HFFc6 (cell line): ENCODE measurements around the gene GJA1. TPM values are rescaled to one million over a fixed set of nuclear protein-coding genes. Genes with fewer than 3 reads are reported as not detected.
"Not testable (repeated sequence)": the region's sequence is repeated elsewhere in the genome, so short reads cannot be mapped to it uniquely, and the experiment has no call there.

Source experiments
- DNase-seq: peaks from one replicate; pipeline ENCODE4 v3.0.0-alpha.2; 2018
- H3K27ac Mint-ChIP-seq: 2 replicates; pipeline ENCODE4 v1.8.0; 2020; ENCODE audit warnings: mild to moderate bottlenecking, mixed read lengths
- H3K27me3 Mint-ChIP-seq: 2 replicates; pipeline ENCODE4 v1.8.0; 2021; ENCODE audit warnings: mild to moderate bottlenecking, moderate library complexity, mixed read lengths; ENCODE audit not compliant: insufficient read depth
- H3K36me3 Mint-ChIP-seq: 2 replicates; pipeline ENCODE4 v1.8.0; 2021; ENCODE audit warnings: low read depth, mixed read lengths
- H3K4me1 Mint-ChIP-seq: 2 replicates; pipeline ENCODE4 v1.8.0; 2020; ENCODE audit warnings: low read depth, mixed read lengths
- H3K4me3 Mint-ChIP-seq: 2 replicates; pipeline ENCODE4 v1.8.0; 2020; ENCODE audit warnings: mild to moderate bottlenecking, moderate library complexity, mixed read lengths
- H3K9me3 Mint-ChIP-seq: 2 replicates; pipeline ENCODE4 v1.8.0; 2020; ENCODE audit warnings: mild to moderate bottlenecking, mixed read lengths
- total RNA-seq, 6 experiments: library from RNA; stranded (reverse); fragmentation: NEBNext Ultra II Directional; extraction: Animal tissue kit (Norgen Biotek cat#: 25700); gene quantifications; 2 replicates in 1 of 6; 3 replicates in 5 of 6; pipeline ENCODE4 v1.2.3, GENCODE V29; 2021
- TF ChIP-seq, protein P1 (sequence below): fragments of 200-600 bp; sonication (generic); IDR thresholded peaks from 2 replicates; pipeline ENCODE4 v1.5.0; 2021; ENCODE audit warnings: antibody characterized with exemption, mild to moderate bottlenecking

GJA1 gene
- total RNA-seq, 6 experiments from 2014 or later: 80.6 to 96.4 (median 87.7) TPM

DNA sequence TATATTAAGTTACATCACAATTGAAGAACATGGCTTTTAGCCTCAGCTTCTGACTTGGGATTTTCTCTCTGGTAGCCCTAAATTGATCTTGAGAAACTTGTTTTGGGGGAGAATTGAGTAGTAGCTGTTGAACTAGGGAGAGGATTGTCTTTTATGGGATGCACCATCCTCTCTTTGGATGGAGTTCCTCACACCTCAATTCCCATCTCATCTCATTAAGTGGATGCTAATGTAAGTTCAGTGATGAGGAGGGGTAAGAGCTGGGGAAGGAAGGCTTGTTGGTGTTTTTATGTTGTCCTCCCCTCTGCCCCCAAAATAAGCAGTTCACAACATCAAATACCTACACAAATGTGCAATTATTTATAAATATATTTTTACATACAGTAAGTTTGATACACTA lies 4.0 kb downstream of the GJA1 start:
- Mint-ChIP-seq H3K4me1 (peaks cover 75% of the 10 kb centered on the region), H3K27ac (peak overlapping the region; percentile 96; the same call in 1 of the 2 replicates), H3K9me3 (no peaks in the 10 kb centered on the region), H3K36me3 (peaks cover 10% of the 10 kb centered on the region), H3K27me3 (peaks cover 2% of the 10 kb centered on the region; the same call in 1 of the 2 replicates), H3K4me3 (peak overlapping the region; percentile 72; the same call in 1 of the 2 replicates)
- DNase-seq: no peak
- TF ChIP-seq, protein P1, sequence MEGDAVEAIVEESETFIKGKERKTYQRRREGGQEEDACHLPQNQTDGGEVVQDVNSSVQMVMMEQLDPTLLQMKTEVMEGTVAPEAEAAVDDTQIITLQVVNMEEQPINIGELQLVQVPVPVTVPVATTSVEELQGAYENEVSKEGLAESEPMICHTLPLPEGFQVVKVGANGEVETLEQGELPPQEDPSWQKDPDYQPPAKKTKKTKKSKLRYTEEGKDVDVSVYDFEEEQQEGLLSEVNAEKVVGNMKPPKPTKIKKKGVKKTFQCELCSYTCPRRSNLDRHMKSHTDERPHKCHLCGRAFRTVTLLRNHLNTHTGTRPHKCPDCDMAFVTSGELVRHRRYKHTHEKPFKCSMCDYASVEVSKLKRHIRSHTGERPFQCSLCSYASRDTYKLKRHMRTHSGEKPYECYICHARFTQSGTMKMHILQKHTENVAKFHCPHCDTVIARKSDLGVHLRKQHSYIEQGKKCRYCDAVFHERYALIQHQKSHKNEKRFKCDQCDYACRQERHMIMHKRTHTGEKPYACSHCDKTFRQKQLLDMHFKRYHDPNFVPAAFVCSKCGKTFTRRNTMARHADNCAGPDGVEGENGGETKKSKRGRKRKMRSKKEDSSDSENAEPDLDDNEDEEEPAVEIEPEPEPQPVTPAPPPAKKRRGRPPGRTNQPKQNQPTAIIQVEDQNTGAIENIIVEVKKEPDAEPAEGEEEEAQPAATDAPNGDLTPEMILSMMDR: no peak

DNA sequence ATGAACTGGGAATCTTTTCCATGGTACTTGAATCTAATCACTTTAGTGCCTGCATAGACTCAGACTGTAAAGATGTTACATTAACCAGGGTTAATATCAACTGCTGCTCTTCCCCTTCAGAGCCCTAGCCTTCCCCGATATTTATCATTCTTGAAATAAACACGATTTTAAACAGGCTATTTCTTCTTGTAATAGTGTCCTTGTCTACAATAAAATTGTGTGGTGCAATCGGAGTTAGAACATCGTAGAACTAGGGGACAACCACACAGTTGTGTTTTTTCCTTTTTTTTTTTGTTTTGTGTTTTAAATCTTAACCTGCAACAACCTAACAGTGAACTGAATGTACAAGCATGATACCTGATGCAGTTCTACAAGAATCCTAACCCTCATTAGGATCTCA lies 4.5 kb downstream of the GJA1 start:
- Mint-ChIP-seq H3K9me3 (no peaks in the 10 kb centered on the region), H3K36me3 (peaks cover 10% of the 10 kb centered on the region), H3K4me3 (peak overlapping the region; percentile 72), H3K27ac (peak overlapping the region; percentile 52), H3K27me3 (peaks cover 2% of the 10 kb centered on the region; the same call in 1 of the 2 replicates), H3K4me1 (peaks cover 75% of the 10 kb centered on the region)
- no peak for DNase-seq
- TF ChIP-seq, protein P1: no peak

DNA sequence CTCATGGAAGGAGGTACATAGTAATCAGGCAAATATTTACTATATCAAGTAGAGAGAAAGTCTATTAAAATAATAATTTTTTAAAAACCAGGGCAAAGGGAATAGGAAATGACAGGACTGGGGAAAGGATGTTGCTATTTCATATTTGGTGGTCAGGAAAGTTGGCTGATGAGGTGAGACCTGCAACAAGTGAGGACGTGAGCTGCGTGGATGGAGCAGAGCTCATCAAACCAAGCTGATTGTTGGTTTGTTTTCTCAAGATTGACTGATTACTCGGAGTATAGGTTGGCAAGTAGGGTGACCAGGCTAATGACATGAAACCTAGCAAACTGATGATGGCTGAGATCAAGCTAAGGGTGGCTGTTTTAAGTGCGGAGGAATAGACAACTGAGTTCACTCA lies 6.0 kb downstream of the GJA1 start:
- H3K36me3 Mint-ChIP-seq: peaks cover 12% of the 10 kb centered on the region

DNA sequence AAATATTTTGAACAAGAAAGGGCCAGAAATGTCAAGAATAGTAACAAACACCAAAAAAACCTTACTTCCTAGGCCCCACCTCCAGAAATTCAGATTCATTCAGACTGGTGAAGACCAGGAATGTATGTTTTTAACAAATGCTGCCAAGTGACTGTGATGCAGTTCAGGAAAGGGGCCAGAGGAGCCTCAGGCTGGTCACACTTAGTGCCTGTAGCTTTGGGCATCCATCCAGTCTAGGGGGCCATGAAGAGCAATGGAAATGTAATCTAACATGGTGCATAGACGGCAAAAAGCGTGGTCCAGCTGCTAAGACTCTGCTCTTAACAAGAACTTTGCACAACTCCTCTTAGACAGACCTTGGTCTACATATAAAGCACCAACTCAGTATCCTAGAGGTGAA lies 7.1 kb downstream of the GJA1 start:
- Mint-ChIP-seq H3K9me3 (no peaks in the 10 kb centered on the region), H3K4me3 (no peak overlapping the region), H3K4me1 (peaks cover 69% of the 10 kb centered on the region), H3K36me3 (peaks cover 21% of the 10 kb centered on the region), H3K27ac (no peak overlapping the region), H3K27me3 (no peaks in the 10 kb centered on the region)
- no peak for DNase-seq
- TF ChIP-seq, protein P1: no peak

More for the DNA sequence above, 6.0 kb downstream of the GJA1 start:
- no peak for DNase-seq
- TF ChIP-seq, protein P1: no peak
- Mint-ChIP-seq H3K4me3 (peak overlapping the region; percentile 79), H3K27ac (peak overlapping the region; percentile 61), H3K9me3 (no peaks in the 10 kb centered on the region), H3K27me3 (peaks cover 2% of the 10 kb centered on the region; the same call in 1 of the 2 replicates), H3K4me1 (peaks cover 67% of the 10 kb centered on the region)

DNA sequence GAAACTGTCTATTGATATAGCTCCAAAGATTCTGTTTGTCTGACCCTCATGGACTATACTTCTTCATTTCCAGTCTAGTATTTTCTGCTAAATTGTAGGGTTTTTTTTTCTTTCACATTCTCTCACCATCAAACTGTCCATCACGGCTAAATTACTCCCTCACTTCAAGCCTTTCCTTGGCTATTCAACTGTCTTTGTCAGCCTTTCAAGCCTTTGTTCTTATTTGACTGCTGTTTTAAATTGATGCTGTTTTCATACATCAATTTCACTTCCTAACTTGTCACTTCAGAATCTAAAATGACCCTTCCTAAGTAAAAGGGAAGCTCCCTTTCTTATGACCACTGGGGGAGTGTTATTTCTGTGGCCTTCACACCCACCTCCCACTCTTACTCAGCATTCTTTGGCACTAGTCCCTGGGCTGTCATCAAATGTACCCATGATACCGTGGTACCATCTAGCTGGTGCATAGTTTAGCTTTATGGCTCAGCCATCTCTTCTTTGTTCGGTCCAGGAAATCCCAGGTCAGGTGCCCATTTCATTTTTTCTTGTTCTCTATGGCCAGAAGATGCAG lies 8.6 kb downstream of the GJA1 start:
- TF ChIP-seq, protein P1: no peak

DNA sequence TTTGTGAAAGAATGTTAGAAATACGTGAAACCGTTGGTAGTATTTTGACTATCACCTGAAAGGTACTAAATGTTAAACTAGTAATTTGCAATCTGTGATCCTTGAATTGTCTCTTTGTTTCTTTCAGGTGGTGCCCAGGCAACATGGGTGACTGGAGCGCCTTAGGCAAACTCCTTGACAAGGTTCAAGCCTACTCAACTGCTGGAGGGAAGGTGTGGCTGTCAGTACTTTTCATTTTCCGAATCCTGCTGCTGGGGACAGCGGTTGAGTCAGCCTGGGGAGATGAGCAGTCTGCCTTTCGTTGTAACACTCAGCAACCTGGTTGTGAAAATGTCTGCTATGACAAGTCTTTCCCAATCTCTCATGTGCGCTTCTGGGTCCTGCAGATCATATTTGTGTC lies 11.3 kb downstream of the GJA1 start:
- H3K27ac Mint-ChIP-seq, H3K9me3 Mint-ChIP-seq, H3K27me3 Mint-ChIP-seq, DNase-seq, H3K4me3 Mint-ChIP-seq: not testable (repeated sequence)
- peaks cover 32% of the 10 kb centered on the region for H3K36me3 Mint-ChIP-seq
- peaks cover 52% of the 10 kb centered on the region for H3K4me1 Mint-ChIP-seq

More for the DNA sequence above, 8.6 kb downstream of the GJA1 start:
- DNase-seq: no peak
- Mint-ChIP-seq H3K36me3 (peaks cover 31% of the 10 kb centered on the region), H3K27me3 (no peaks in the 10 kb centered on the region), H3K27ac (peak overlapping the region; percentile 58), H3K4me3 (peak overlapping the region; percentile 53), H3K4me1 (peaks cover 71% of the 10 kb centered on the region), H3K9me3 (no peaks in the 10 kb centered on the region)

DNA sequence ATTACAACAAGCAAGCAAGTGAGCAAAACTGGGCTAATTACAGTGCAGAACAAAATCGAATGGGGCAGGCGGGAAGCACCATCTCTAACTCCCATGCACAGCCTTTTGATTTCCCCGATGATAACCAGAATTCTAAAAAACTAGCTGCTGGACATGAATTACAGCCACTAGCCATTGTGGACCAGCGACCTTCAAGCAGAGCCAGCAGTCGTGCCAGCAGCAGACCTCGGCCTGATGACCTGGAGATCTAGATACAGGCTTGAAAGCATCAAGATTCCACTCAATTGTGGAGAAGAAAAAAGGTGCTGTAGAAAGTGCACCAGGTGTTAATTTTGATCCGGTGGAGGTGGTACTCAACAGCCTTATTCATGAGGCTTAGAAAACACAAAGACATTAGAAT lies 12.3 kb downstream of the GJA1 start:
- H3K9me3 Mint-ChIP-seq, H3K27ac Mint-ChIP-seq, H3K27me3 Mint-ChIP-seq, DNase-seq, H3K4me3 Mint-ChIP-seq: not testable (repeated sequence)
- peaks cover 42% of the 10 kb centered on the region for H3K4me1 Mint-ChIP-seq
- H3K36me3 Mint-ChIP-seq: peaks cover 32% of the 10 kb centered on the region

DNA sequence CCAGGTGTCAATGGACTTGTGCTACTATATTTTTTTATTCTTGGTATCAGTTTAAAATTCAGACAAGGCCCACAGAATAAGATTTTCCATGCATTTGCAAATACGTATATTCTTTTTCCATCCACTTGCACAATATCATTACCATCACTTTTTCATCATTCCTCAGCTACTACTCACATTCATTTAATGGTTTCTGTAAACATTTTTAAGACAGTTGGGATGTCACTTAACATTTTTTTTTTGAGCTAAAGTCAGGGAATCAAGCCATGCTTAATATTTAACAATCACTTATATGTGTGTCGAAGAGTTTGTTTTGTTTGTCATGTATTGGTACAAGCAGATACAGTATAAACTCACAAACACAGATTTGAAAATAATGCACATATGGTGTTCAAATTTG lies 13.1 kb downstream of the GJA1 start:
- Mint-ChIP-seq H3K4me3 (peak overlapping the region; percentile 20; the same call in 1 of the 2 replicates), H3K27ac (peak overlapping the region; percentile 4; the same call in 1 of the 2 replicates), H3K4me1 (peaks cover 34% of the 10 kb centered on the region), H3K36me3 (peaks cover 32% of the 10 kb centered on the region)
- H3K9me3 Mint-ChIP-seq, DNase-seq, H3K27me3 Mint-ChIP-seq: not testable (repeated sequence)
